ENCODE measurements around the gene ATP13A4. TPM values are rescaled to one million over a fixed set of nuclear protein-coding genes. Genes with fewer than 3 reads are reported as not detected.

The ATP13A4 gene
- total RNA-seq, 2 donors from 2014 or later = 0.57 to 1.3 TPM

DNA sequence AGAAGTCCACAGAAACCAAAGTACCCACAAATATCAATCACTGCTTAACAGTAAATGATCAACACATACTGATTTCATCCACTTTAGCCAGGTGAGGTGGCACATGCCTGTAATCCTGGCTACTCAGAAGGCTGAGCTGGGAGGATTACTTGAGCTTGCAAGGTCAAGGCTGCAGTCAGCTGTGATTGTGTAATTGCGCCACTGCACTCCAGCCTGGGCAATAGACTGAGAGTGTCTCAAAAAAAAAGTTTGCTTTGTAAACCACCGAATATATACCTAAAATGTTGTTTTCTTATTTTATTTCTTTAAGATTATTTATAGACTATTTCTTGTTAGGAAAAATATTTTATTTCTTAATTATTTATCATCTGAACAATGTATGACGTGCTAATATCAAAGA, 8.7 kb upstream of the ATP13A4 start:
- H3K4me1 ChIP-seq (ENCODE audit: control insufficient read depth, insufficient read depth, low read length) = no peaks in the 10 kb centered on the region
- Mint-ChIP-seq H3K36me3 (ENCODE audit: low read depth) (no peaks in the 10 kb centered on the region), H3K4me3 (no peak overlapping the region), H3K27me3 (ENCODE audit: insufficient read depth) (no peaks in the 10 kb centered on the region), H3K9me3 (no peaks in the 10 kb centered on the region), H3K4me1 (no peaks in the 10 kb centered on the region), H3K27ac (no peak overlapping the region)
- DNase-seq = no peak
- H3K27me3 ChIP-seq (ENCODE audit: control insufficient read depth, insufficient read depth, low read length, poor library complexity, severe bottlenecking) = no peaks in the 10 kb centered on the region
- H3K27ac ChIP-seq (ENCODE audit: low read depth, low read length) = no peak overlapping the region
- no peak overlapping the region for H3K9ac ChIP-seq (ENCODE audit: extremely low read depth, low read length, poor library complexity, severe bottlenecking)
- H3K4me3 ChIP-seq (ENCODE audit: low read length) = no peak overlapping the region
- H3K9me3 ChIP-seq (ENCODE audit: control insufficient read depth, low read length) = no peaks in the 10 kb centered on the region
- 93% methylated on average over 2 of the region's 3 CpGs; no CpG with 5 or more reads in 1 of the 2 experiments for WGBS, 2 experiments (ENCODE audit: insufficient coverage in 1 of 2, insufficient read length in 1 of 2)
- TF ChIP-seq, protein P1, sequence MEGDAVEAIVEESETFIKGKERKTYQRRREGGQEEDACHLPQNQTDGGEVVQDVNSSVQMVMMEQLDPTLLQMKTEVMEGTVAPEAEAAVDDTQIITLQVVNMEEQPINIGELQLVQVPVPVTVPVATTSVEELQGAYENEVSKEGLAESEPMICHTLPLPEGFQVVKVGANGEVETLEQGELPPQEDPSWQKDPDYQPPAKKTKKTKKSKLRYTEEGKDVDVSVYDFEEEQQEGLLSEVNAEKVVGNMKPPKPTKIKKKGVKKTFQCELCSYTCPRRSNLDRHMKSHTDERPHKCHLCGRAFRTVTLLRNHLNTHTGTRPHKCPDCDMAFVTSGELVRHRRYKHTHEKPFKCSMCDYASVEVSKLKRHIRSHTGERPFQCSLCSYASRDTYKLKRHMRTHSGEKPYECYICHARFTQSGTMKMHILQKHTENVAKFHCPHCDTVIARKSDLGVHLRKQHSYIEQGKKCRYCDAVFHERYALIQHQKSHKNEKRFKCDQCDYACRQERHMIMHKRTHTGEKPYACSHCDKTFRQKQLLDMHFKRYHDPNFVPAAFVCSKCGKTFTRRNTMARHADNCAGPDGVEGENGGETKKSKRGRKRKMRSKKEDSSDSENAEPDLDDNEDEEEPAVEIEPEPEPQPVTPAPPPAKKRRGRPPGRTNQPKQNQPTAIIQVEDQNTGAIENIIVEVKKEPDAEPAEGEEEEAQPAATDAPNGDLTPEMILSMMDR (conservative IDR thresholded peaks at IDR 0.05) = no peak
- no peaks in the 10 kb centered on the region for H3K36me3 ChIP-seq (ENCODE audit: control insufficient read depth, insufficient read depth, low read length)

DNA sequence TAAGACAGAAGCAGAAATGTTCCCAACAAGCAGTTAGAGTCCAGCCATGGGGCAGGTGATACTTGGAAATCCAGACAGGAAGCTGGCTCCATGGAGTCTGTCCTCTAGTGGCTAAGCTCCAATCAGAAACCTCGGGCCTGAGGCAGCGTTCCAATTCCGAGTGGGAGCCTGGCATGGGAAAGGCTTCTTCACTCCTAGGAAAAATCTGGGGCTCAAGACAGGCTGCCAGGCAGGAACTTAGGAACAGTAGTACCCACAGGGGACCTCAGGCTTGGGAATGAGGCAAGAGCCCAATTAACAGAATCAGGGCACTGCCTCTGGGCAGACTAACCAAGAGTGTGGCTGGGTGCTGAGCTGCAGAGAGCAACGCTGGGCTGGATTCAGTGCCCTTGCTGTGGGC, 6.2 kb upstream of the ATP13A4 start:
- Histone ChIP-seq H3K36me3 (ENCODE audit: control insufficient read depth, insufficient read depth, low read length) (no peaks in the 10 kb centered on the region), H3K4me3 (ENCODE audit: low read length) (no peak overlapping the region), H3K27me3 (ENCODE audit: control insufficient read depth, insufficient read depth, low read length, poor library complexity, severe bottlenecking) (no peaks in the 10 kb centered on the region), H3K9me3 (ENCODE audit: control insufficient read depth, low read length) (no peaks in the 10 kb centered on the region), H3K27ac (ENCODE audit: low read depth, low read length) (no peak overlapping the region), H3K9ac (ENCODE audit: extremely low read depth, low read length, poor library complexity, severe bottlenecking) (no peak overlapping the region), H3K4me1 (ENCODE audit: control insufficient read depth, insufficient read depth, low read length) (no peaks in the 10 kb centered on the region)
- Mint-ChIP-seq H3K27me3 (ENCODE audit: insufficient read depth) (no peaks in the 10 kb centered on the region), H3K4me3 (no peak overlapping the region), H3K27ac (no peak overlapping the region), H3K9me3 (no peaks in the 10 kb centered on the region), H3K36me3 (ENCODE audit: low read depth) (no peaks in the 10 kb centered on the region), H3K4me1 (no peaks in the 10 kb centered on the region)
- no peak for DNase-seq
- WGBS, 2 experiments (ENCODE audit: insufficient coverage in 1 of 2, insufficient read length in 1 of 2) = 89 to 100% methylated on average over 1 to 4 of the region's 4 CpGs
- TF ChIP-seq, protein P1 (conservative IDR thresholded peaks at IDR 0.05) = no peak

DNA sequence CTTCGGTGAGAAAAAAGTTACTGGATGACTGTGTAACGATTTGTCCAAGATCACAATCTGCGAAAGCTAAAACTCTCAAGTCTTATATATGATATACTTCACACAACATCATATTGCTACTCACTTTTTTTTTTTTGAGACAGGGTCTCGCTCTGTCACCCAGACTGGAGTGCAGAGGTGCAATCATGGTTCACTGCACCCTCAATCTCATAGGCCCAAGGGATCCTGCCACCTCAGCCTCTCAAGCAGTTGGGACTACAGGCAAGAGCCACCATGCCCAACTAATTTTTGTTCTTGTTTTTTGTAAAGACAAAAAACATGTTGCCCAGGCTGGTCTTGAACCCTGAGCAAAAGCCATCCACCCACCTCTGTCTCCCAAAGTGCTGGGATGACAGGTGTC, 5.4 kb upstream of the ATP13A4 start:
- Histone ChIP-seq H3K9ac (ENCODE audit: extremely low read depth, low read length, poor library complexity, severe bottlenecking) (no peak overlapping the region), H3K4me3 (ENCODE audit: low read length) (no peak overlapping the region), H3K9me3 (ENCODE audit: control insufficient read depth, low read length) (no peaks in the 10 kb centered on the region), H3K4me1 (ENCODE audit: control insufficient read depth, insufficient read depth, low read length) (no peaks in the 10 kb centered on the region), H3K36me3 (ENCODE audit: control insufficient read depth, insufficient read depth, low read length) (no peaks in the 10 kb centered on the region), H3K27ac (ENCODE audit: low read depth, low read length) (no peak overlapping the region), H3K27me3 (ENCODE audit: control insufficient read depth, insufficient read depth, low read length, poor library complexity, severe bottlenecking) (no peaks in the 10 kb centered on the region)
- no peaks in the 10 kb centered on the region for H3K27me3 Mint-ChIP-seq (ENCODE audit: insufficient read depth)
- no peak overlapping the region for H3K4me3 Mint-ChIP-seq
- WGBS, 2 experiments (ENCODE audit: insufficient coverage in 1 of 2, insufficient read length in 1 of 2) = 95 to 96% methylated on average over 4 of the region's 4 CpGs
- TF ChIP-seq, protein P1 (conservative IDR thresholded peaks at IDR 0.05) = no peak
- H3K9me3 Mint-ChIP-seq = no peaks in the 10 kb centered on the region
- DNase-seq = no peak
- H3K27ac Mint-ChIP-seq = no peak overlapping the region
- H3K4me1 Mint-ChIP-seq = no peaks in the 10 kb centered on the region
- H3K36me3 Mint-ChIP-seq (ENCODE audit: low read depth) = no peaks in the 10 kb centered on the region

All from endodermal cell (in vitro differentiated cells).